ENCODE measurements around the gene HIBADH. TPM values are rescaled to one million over a fixed set of nuclear protein-coding genes. Genes with fewer than 3 reads are reported as not detected.

HIBADH gene
- total RNA-seq, 1 experiment from 2014 or later: 23.2 TPM

DNA sequence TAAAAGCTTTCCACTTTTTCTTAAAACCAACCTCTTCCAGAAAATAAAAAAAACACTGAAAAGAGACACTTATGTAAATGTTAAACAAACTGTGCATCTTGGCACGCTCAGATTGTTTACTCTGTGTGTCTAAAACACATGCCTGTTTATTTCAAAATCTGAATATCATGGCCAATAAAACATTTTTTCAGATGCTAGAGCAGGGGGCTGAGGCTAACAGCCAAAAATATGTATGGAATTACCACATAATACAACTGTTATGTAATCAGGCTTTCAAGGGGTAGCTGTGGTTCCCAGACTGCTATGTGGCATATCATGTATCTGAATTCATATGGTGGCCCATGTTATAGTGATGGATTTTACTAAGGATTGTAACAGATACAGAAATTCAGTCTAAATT lies 130.4 kb downstream of the HIBADH start:
- no peak overlapping the region for H3K27ac Mint-ChIP-seq

More for the DNA sequence above, 130.4 kb downstream of the HIBADH start:
- no peak overlapping the region for H4K5ac ChIP-seq (ENCODE audit: insufficient read length, low read depth, low read length)
- H4K8ac ChIP-seq (replicated peaks; ENCODE audit: insufficient read length, low read depth, low read length): no peak overlapping the region
- no peaks in the 10 kb centered on the region for H3K79me1 ChIP-seq (ENCODE audit: insufficient read depth, low read depth, low read length, poor library complexity, severe bottlenecking)
- H3K23me2 ChIP-seq (ENCODE audit: insufficient read length, low read depth, low read length, poor library complexity, severe bottlenecking): no peaks in the 10 kb centered on the region
- H2BK15ac ChIP-seq (ENCODE audit: low read depth, low read length): no peak overlapping the region
- H3K4ac ChIP-seq (ENCODE audit: low read depth, low read length): no peak overlapping the region
- no peak overlapping the region for H3T11ph ChIP-seq (ENCODE audit: low read length)
- H3K27ac ChIP-seq (ENCODE audit: insufficient read length, low read depth, low read length): no peak overlapping the region
- no peaks in the 10 kb centered on the region for H3K4me1 ChIP-seq (ENCODE audit: insufficient read depth, low read length)
- H3K9me3 ChIP-seq (ENCODE audit: control insufficient read depth, low read depth, low read length): no peaks in the 10 kb centered on the region
- no peak overlapping the region for H2AFZ ChIP-seq (ENCODE audit: low read length)
- WGBS (ENCODE audit: extremely low coverage, insufficient read length, low lambda C conversion rate): no CpG with 5 or more reads among the region's 1 CpG
- H2BK5ac ChIP-seq (ENCODE audit: insufficient read length, low read length): no peak overlapping the region
- TF ChIP-seq, protein P1, sequence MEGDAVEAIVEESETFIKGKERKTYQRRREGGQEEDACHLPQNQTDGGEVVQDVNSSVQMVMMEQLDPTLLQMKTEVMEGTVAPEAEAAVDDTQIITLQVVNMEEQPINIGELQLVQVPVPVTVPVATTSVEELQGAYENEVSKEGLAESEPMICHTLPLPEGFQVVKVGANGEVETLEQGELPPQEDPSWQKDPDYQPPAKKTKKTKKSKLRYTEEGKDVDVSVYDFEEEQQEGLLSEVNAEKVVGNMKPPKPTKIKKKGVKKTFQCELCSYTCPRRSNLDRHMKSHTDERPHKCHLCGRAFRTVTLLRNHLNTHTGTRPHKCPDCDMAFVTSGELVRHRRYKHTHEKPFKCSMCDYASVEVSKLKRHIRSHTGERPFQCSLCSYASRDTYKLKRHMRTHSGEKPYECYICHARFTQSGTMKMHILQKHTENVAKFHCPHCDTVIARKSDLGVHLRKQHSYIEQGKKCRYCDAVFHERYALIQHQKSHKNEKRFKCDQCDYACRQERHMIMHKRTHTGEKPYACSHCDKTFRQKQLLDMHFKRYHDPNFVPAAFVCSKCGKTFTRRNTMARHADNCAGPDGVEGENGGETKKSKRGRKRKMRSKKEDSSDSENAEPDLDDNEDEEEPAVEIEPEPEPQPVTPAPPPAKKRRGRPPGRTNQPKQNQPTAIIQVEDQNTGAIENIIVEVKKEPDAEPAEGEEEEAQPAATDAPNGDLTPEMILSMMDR (conservative IDR thresholded peaks at IDR 0.05): no peak
- no peak overlapping the region for H3K56ac ChIP-seq (ENCODE audit: insufficient read length, low read depth, low read length)
- Mint-ChIP-seq H3K4me1 (peaks cover 5 to 8% of the 10 kb centered on the region in 2 experiments), H3K4me3 (no peak overlapping the region), H3K27me3 (ENCODE audit: low read depth) (no peaks in the 10 kb centered on the region), H3K9me3 (no peaks in the 10 kb centered on the region), H3K36me3 (ENCODE audit: insufficient read depth in 1 of 3, low read depth in 3 of 3) (peaks cover 11 to 24% (median 14%) of the 10 kb centered on the region in 3 experiments)
- no peak overlapping the region for H3K14ac ChIP-seq (ENCODE audit: insufficient read depth, low read length)
- no peak overlapping the region for H3K4me2 ChIP-seq (ENCODE audit: insufficient read depth, insufficient read length, low read length)
- no peak overlapping the region for H3K23ac ChIP-seq (ENCODE audit: insufficient read length, low read depth, low read length)
- H2AK5ac ChIP-seq (ENCODE audit: insufficient read length, low read length): no peak overlapping the region
- no peak for DNase-seq
- H4K20me1 ChIP-seq (ENCODE audit: control insufficient read depth, insufficient read depth, insufficient read length): no peaks in the 10 kb centered on the region
- H2BK120ac ChIP-seq (ENCODE audit: low read depth, low read length, poor library complexity, severe bottlenecking): no peak overlapping the region
- no peak overlapping the region for H2BK12ac ChIP-seq (ENCODE audit: insufficient read length, low read depth, low read length)
- no peak overlapping the region for H4K91ac ChIP-seq (ENCODE audit: insufficient read length, low read depth, low read length)
- H3K18ac ChIP-seq (ENCODE audit: insufficient read length, low read depth, low read length): no peak overlapping the region
- H3K79me2 ChIP-seq (ENCODE audit: insufficient read depth, low read length): no peaks in the 10 kb centered on the region
- H3K27me3 ChIP-seq (ENCODE audit: insufficient read depth, low read length): no peaks in the 10 kb centered on the region
- H3K9ac ChIP-seq (ENCODE audit: extremely low read depth, insufficient read length, low read length): no peak overlapping the region
- H2BK20ac ChIP-seq (ENCODE audit: low read depth, low read length, poor library complexity, severe bottlenecking): no peak overlapping the region

All from H9 (cell line).